Transverse colon (tissue), 4 donors: ENCODE data around the gene ATP5MK. TPM values are rescaled to one million over a fixed set of nuclear protein-coding genes. Genes with fewer than 3 reads are reported as not detected.

Experiments used
- DNase-seq: peaks from one replicate; pipeline ENCODE4 v3.0.0-alpha.2; 2019
- H3K27ac ChIP-seq, 4 donors: fragments of 200-600 bp; sonication (generic); 2 replicates each; pipeline ENCODE4 v1.5.1; 2016 to 2018; ENCODE audit warnings: inconsistent platforms in 4 of 4
- H3K27me3 ChIP-seq: fragments of 200-600 bp; sonication (generic); 2 replicates; pipeline ENCODE4 v1.5.1; 2017; ENCODE audit warnings: inconsistent platforms
- H3K36me3 ChIP-seq, 4 donors: fragments of 200-600 bp; sonication (generic); 2 replicates each; pipeline ENCODE4 v1.5.1; 2017 to 2019; ENCODE audit warnings: inconsistent platforms in 4 of 4
- H3K4me1 ChIP-seq, 4 donors: fragments of 200-600 bp; sonication (generic); 2 replicates each; pipeline ENCODE4 v1.5.1; 2017 to 2020; ENCODE audit warnings: inconsistent platforms in 4 of 4
- H3K4me3 ChIP-seq, 4 donors: fragments of 200-600 bp; sonication (generic); 1 replicate in 1 of 4; 2 replicates in 3 of 4; pipeline versions ENCODE4 v1.5.1 to v1.6.1; 2017 to 2019; ENCODE audit warnings: inconsistent platforms in 4 of 4
- H3K9me3 ChIP-seq, 2 donors: fragments of 200-600 bp; sonication (generic); 2 replicates each; pipeline ENCODE4 v1.5.1; 2017 to 2019; ENCODE audit warnings: inconsistent platforms in 2 of 2
- EP300 ChIP-seq: sonication (generic); formaldehyde crosslinking; IDR thresholded peaks from one replicate; pipeline ENCODE4 v1.6.1; 2017; ENCODE audit warnings: antibody characterized with exemption, low read depth
- POLR2A ChIP-seq: fragments of 450-650 bp; IDR thresholded peaks from one replicate; pipeline ENCODE4 v1.6.1; 2016; ENCODE audit warnings: antibody characterized with exemption, mild to moderate bottlenecking, moderate library complexity
- POLR2AphosphoS5 ChIP-seq, 3 donors: sonication (generic); formaldehyde crosslinking; IDR thresholded peaks; one replicate each; pipeline ENCODE4 v1.6.1; 2016; ENCODE audit warnings: antibody characterized with exemption in 3 of 3
- WGBS, 2 donors: methylation state at CpG; one replicate each; pipeline ENCODE4 v1.1.5; 2018; ENCODE audit warnings: low coverage in 1 of 2; 5-methylcytosine and 5-hydroxymethylcytosine counted together
- in situ Hi-C, 4 donors: fragments of 200-750 bp; cut with MboI; loops; one replicate each; pipeline versions ENCODE4 v1.15.0 to v1.15.1; 2017; ENCODE audit warnings: low sequenced_read_pairs in 3 of 4, low pct_ligation_motif_present in 1 of 4, low pct_unique_long_range_greater_than_20kb in 1 of 4
- intact Hi-C: fragments of 100-400 bp; cut with DNase I; formaldehyde crosslinking; loops from one replicate; pipeline ENCODE4 v1.15.1; 2023; ENCODE audit warnings: low total_unique reads
- total RNA-seq, 4 donors: library from RNA; depleted of rRNA; stranded (reverse); fragments of >200 nt; gene quantifications; one replicate each; pipeline ENCODE4 v1.1.0, GENCODE V29; 2016
- TF ChIP-seq, protein P1 (sequence below), 5 experiments: fragments of 200-600 bp in 3 of 5; fragments of 450-650 bp in 2 of 5; sonication (generic) in 3 of 5; IDR thresholded peaks; 1 replicate in 2 of 5; 2 replicates in 3 of 5; pipeline ENCODE4 v1.5.1; 2016 to 2017; ENCODE audit warnings: antibody characterized with exemption in 5 of 5, inconsistent platforms in 3 of 5, mild to moderate bottlenecking in 2 of 5, moderate library complexity in 1 of 5

Gene ATP5MK, protein sequence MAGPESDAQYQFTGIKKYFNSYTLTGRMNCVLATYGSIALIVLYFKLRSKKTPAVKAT
- 100 to 1,000 TPM in 3 of 4 donors, 10 to 100 TPM in 1; 13.7 to 415 (median 216) TPM for total RNA-seq

DNA sequence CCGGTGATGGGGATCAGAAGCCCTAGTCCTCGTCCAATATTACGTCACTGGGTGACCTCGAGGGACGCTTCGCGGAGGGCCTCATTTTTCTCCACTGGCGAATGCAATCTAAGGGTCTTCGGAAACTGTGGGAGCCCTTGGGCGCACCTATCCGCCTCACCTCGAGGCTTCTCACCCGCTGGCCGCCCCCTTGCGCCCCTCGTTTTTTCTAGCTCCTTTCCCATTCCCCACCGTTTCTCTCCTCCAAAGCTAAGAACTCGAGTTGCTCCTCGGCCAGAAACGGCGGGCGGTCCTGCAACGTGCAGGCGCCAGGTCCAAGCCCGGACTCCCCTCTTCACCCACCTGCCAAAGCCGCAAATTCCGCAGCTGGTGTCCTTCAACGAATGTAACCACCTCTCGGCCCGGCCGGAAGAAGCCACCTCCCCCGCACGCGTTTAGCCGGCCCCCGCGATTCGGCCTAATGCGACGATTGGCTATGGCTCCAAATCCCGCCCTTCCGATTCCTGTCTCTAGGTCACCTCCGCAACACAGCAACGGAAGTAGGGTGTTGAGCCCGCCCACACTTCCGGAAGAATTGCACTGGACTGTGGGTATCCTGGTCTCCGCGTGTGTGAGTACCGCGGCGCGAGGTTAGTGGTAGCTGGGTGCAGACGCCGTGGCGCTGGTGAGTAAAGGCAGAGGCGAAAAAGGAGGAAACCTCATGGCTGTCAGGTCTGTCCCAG lies at the start of gene ATP5MK, which contains the start of gene PDCD11:
TSS of gene ATP5MK (minus strand) at position 409 of the 722 bp plus-strand sequence. CDS start 4,018 bp downstream, outside the sequence.
TSS of gene PDCD11 (plus strand) at position 560 of the 722 bp plus-strand sequence. CDS start 1,801 bp downstream, outside the sequence.
- Histone ChIP-seq H3K27ac (peak within 1 kb of the TSS; percentile 90 to 97 (median 93)), H3K4me3 (peak within 1 kb of the TSS; percentile 77 to 99 (median 88)), H3K4me1 (peaks cover 9 to 41% (median 32%) of the 10 kb centered on the region in 4 donors), H3K27me3 (no peaks in the 10 kb centered on the region), H3K9me3 (no peaks in the 10 kb centered on the region), H3K36me3 (peaks cover 0 to 19% (median 7%) of the 10 kb centered on the region in 4 donors)
- DNase-seq, result peak; percentile 98
- intact Hi-C loops (no loop called here), in situ Hi-C loops (no loop called here)
- TF ChIP-seq EP300, result no peak
- peak; percentile 83 to 92 (median 87) for TF ChIP-seq POLR2AphosphoS5 (IDR thresholded peaks at IDR 0.05)
- TF ChIP-seq, protein P1, sequence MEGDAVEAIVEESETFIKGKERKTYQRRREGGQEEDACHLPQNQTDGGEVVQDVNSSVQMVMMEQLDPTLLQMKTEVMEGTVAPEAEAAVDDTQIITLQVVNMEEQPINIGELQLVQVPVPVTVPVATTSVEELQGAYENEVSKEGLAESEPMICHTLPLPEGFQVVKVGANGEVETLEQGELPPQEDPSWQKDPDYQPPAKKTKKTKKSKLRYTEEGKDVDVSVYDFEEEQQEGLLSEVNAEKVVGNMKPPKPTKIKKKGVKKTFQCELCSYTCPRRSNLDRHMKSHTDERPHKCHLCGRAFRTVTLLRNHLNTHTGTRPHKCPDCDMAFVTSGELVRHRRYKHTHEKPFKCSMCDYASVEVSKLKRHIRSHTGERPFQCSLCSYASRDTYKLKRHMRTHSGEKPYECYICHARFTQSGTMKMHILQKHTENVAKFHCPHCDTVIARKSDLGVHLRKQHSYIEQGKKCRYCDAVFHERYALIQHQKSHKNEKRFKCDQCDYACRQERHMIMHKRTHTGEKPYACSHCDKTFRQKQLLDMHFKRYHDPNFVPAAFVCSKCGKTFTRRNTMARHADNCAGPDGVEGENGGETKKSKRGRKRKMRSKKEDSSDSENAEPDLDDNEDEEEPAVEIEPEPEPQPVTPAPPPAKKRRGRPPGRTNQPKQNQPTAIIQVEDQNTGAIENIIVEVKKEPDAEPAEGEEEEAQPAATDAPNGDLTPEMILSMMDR (IDR thresholded peaks at IDR 0.05), result peak in 1 of 5 experiments; percentile 25
- peak; percentile 85 for TF ChIP-seq POLR2A
- 0 to 7% methylated on average over 3 to 53 of the region's 56 CpGs for WGBS, 2 donors

DNA sequence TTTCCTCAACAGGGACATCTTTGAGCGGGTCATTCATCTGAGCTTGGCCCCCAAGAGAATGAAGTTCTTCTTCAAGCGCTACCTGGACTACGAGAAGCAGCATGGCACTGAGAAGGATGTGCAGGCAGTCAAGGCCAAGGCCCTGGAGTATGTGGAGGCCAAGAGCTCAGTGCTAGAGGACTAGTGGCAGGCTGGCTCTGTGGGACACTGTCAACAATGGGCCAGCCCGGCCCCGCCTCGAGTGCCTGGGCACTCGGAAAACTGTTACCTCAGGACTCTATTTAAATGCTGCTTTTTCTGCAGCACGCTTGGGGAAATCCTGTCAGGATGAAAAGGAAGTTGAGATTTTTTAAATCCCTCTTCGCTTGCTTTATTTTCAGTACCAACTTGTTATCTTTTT lies 49.1 kb upstream of the ATP5MK start:
- in situ Hi-C loops (no loop called here), intact Hi-C loops (no loop called here)
- Histone ChIP-seq H3K4me1 (peaks cover 7 to 42% (median 9%) of the 10 kb centered on the region in 4 donors), H3K36me3 (peaks cover 0 to 40% (median 2%) of the 10 kb centered on the region in 4 donors), H3K27me3 (no peaks in the 10 kb centered on the region), H3K4me3 (no peak overlapping the region), H3K9me3 (no peaks in the 10 kb centered on the region), H3K27ac (peak overlapping the region; percentile 60 to 85 (median 72))
- DNase-seq, result no peak
- 87 to 90% methylated on average over 2 to 9 of the region's 9 CpGs for WGBS, 2 donors
- TF ChIP-seq POLR2AphosphoS5 (IDR thresholded peaks at IDR 0.05), result no peak
- no peak for TF ChIP-seq POLR2A
- TF ChIP-seq, protein P1 (IDR thresholded peaks at IDR 0.05), result no peak
- no peak for TF ChIP-seq EP300

DNA sequence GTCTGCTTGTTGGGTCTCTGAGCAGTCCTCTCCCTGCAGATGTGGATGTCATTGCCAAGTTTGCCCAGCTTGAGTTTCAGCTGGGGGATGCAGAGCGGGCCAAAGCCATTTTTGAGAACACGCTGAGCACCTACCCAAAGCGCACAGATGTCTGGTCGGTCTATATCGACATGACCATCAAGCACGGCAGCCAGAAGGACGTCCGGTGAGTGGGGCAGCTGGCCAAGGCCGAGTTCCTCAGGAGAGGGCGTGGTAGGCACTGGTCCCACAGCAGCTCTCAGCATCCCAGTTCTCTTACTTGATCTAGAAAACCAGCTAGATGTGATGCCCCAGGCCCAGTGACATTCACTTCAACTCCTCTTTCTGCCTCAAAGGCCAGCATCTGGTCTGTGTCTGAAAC lies 48.2 kb upstream of the ATP5MK start:
- in situ Hi-C loops, result no loop called here
- intact Hi-C loops, result no loop called here
- 63% methylated on average over 9 of the region's 10 CpGs; no CpG with 5 or more reads in 1 of the 2 donors for WGBS, 2 donors
- Histone ChIP-seq H3K27me3 (no peaks in the 10 kb centered on the region), H3K4me1 (peaks cover 4 to 33% (median 7%) of the 10 kb centered on the region in 4 donors), H3K36me3 (peaks cover 0 to 44% (median 6%) of the 10 kb centered on the region in 4 donors), H3K4me3 (no peak overlapping the region), H3K27ac (no peak overlapping the region), H3K9me3 (no peaks in the 10 kb centered on the region)
- no peak for DNase-seq
- no peak for TF ChIP-seq POLR2A
- TF ChIP-seq, protein P1 (IDR thresholded peaks at IDR 0.05), result no peak
- TF ChIP-seq POLR2AphosphoS5 (IDR thresholded peaks at IDR 0.05), result no peak
- no peak for TF ChIP-seq EP300

DNA sequence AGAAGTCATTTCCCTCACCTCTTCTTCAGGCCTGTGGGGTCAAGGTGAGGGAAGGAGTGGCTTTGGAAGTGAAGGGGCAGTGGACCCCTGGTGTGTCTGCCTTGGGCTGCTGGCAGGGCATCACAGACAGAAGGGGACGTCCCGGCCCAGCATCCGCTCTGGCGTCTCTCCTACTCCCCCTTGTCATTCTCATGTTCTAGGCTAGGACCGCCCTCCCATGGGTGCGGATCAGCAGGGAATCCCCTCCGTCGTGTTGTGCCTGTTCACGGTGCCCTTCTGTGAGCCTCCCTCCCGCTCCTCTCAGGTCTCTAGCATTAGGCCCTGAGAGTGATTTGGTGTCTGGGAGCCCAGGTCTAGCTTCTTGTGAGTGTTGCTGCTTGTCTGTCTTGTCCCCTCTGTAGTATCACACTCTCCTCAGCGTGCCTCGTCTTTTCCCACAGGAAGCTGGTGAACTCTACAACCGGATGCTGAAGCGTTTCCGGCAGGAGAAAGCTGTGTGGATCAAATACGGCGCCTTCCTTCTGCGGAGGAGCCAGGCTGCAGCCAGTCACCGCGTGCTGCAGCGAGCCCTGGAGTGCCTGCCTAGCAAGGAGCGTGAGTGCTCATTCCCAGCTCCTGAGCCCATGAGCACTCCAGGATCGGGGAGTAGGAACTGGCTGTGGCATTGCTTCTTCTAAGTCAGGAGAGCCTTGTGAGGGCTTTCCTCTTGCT lies 47.4 kb upstream of the ATP5MK start:
- H3K27me3 ChIP-seq, result no peaks in the 10 kb centered on the region
- H3K36me3 ChIP-seq, result peaks cover 0 to 53% (median 6%) of the 10 kb centered on the region in 4 donors
- 88 to 89% methylated on average over 5 to 23 of the region's 23 CpGs for WGBS, 2 donors
- H3K27ac ChIP-seq, result no peak overlapping the region
- in situ Hi-C loops (no loop called here), intact Hi-C loops (no loop called here)
- TF ChIP-seq POLR2A, result no peak
- no peak for TF ChIP-seq POLR2AphosphoS5 (IDR thresholded peaks at IDR 0.05)
- no peak for TF ChIP-seq EP300
- TF ChIP-seq, protein P1 (IDR thresholded peaks at IDR 0.05), result no peak
- peaks cover 0 to 24% (median 3%) of the 10 kb centered on the region in 4 donors for H3K4me1 ChIP-seq
- no peak for DNase-seq
- no peaks in the 10 kb centered on the region for H3K9me3 ChIP-seq
- H3K4me3 ChIP-seq, result no peak overlapping the region
